Muscle layer of duodenum (tissue), 2 donors: ENCODE results near the gene RINT1.

Experiments used
- H3K27ac ChIP-seq: one replicate; pipeline ENCODE4 v1.7.0; 2013; ENCODE audit warnings: mild to moderate bottlenecking, low read length
- H3K27me3 ChIP-seq: one replicate; pipeline ENCODE4 v1.7.0; 2013; ENCODE audit warnings: low read depth, mild to moderate bottlenecking, control low read depth, low read length
- H3K36me3 ChIP-seq, 2 donors: one replicate each; pipeline ENCODE4 v1.7.0; 2013; ENCODE audit warnings: low read length in 2 of 2, control low read depth in 1 of 2, mild to moderate bottlenecking in 1 of 2; ENCODE audit not compliant: insufficient read depth in 2 of 2, control insufficient read depth in 1 of 2
- H3K4me1 ChIP-seq, 2 donors: one replicate each; pipeline ENCODE4 v1.7.0; 2013; ENCODE audit warnings: low read length in 2 of 2, mild to moderate bottlenecking in 2 of 2, control low read depth in 1 of 2, moderate library complexity in 1 of 2; ENCODE audit not compliant: insufficient read depth in 2 of 2, control insufficient read depth in 1 of 2
- H3K4me3 ChIP-seq, 2 donors: one replicate each; pipeline ENCODE4 v1.7.0; 2013; ENCODE audit warnings: low read length in 2 of 2, low read depth in 1 of 2, mild to moderate bottlenecking in 1 of 2
- H3K9me3 ChIP-seq, 2 donors: one replicate each; pipeline ENCODE4 v1.7.0; 2013; ENCODE audit warnings: low read length in 2 of 2, control low read depth in 1 of 2, mild to moderate bottlenecking in 1 of 2; ENCODE audit not compliant: control insufficient read depth in 1 of 2
- donor health status: healthy.

RINT1 gene

GRCh38 chr7:105531792-105532671 is at the start of gene RINT1:
RINT1 (plus strand) TSS chr7:105532201; CDS start chr7:105532316, 115 bp downstream.
- Histone ChIP-seq H3K4me3 (peak within 1 kb of the TSS; percentile 99 to 100), H3K27me3 (no peaks in the 10 kb centered on the region), H3K9me3 (no peaks in the 10 kb centered on the region), H3K27ac (peak within 1 kb of the TSS; percentile 90), H3K4me1 (peaks cover 13 to 14% of the 10 kb centered on the region in 2 donors), H3K36me3 (peaks cover 0 to 2% of the 10 kb centered on the region in 2 donors)

- Histone ChIP-seq H3K27me3 (no peaks in the 10 kb centered on the region), H3K4me3 (no peak overlapping the region), H3K36me3 (peaks cover 0 to 6% of the 10 kb centered on the region in 2 donors), H3K4me1 (no peaks in the 10 kb centered on the region), H3K27ac (no peak overlapping the region), H3K9me3 (no peaks in the 10 kb centered on the region)
These were observed 44.1 kb upstream of the RINT1 start for GRCh38 chr7:105487579-105488571.

- no peaks in the 10 kb centered on the region for H3K27me3 ChIP-seq
- no peak overlapping the region for H3K27ac ChIP-seq
- peaks cover 0 to 6% of the 10 kb centered on the region in 2 donors for H3K36me3 ChIP-seq
- no peak overlapping the region for H3K4me3 ChIP-seq
- H3K9me3 ChIP-seq = no peaks in the 10 kb centered on the region
- H3K4me1 ChIP-seq = no peaks in the 10 kb centered on the region
These were observed 42.6 kb upstream of the RINT1 start for GRCh38 chr7:105489409-105489808.

GRCh38 chr7:105493196-105493922 is 38.6 kb upstream of the RINT1 start:
- Histone ChIP-seq H3K9me3 (no peaks in the 10 kb centered on the region), H3K4me1 (no peaks in the 10 kb centered on the region), H3K27me3 (no peaks in the 10 kb centered on the region), H3K4me3 (peak overlapping the region in 1 of 2 donors; percentile 12), H3K27ac (peak overlapping the region; percentile 2), H3K36me3 (peaks cover 0 to 3% of the 10 kb centered on the region in 2 donors)

GRCh38 chr7:105493923-105494315 is 38.1 kb upstream of the RINT1 start:
- Histone ChIP-seq H3K27me3 (no peaks in the 10 kb centered on the region), H3K36me3 (peaks cover 0 to 3% of the 10 kb centered on the region in 2 donors), H3K4me1 (no peaks in the 10 kb centered on the region), H3K27ac (peak overlapping the region; percentile 2), H3K4me3 (peak overlapping the region in 1 of 2 donors; percentile 12), H3K9me3 (no peaks in the 10 kb centered on the region)

- no peaks in the 10 kb centered on the region for H3K27me3 ChIP-seq
- H3K4me3 ChIP-seq = no peak overlapping the region
- H3K27ac ChIP-seq = no peak overlapping the region
- no peaks in the 10 kb centered on the region for H3K9me3 ChIP-seq
- H3K4me1 ChIP-seq = no peaks in the 10 kb centered on the region
- peaks cover 0 to 7% of the 10 kb centered on the region in 2 donors for H3K36me3 ChIP-seq
These were observed 35.5 kb upstream of the RINT1 start for GRCh38 chr7:105496521-105496920.

- Histone ChIP-seq H3K4me1 (no peaks in the 10 kb centered on the region), H3K27me3 (no peaks in the 10 kb centered on the region), H3K36me3 (peaks cover 1 to 8% of the 10 kb centered on the region in 2 donors)
These were observed 35.0 kb upstream of the RINT1 start for GRCh38 chr7:105497016-105497415.

GRCh38 chr7:105502173-105502572 is 29.8 kb upstream of the RINT1 start:
- H3K4me1 ChIP-seq = no peaks in the 10 kb centered on the region
- H3K9me3 ChIP-seq = no peaks in the 10 kb centered on the region
- H3K27ac ChIP-seq = no peak overlapping the region
- H3K36me3 ChIP-seq = peaks cover 5 to 17% of the 10 kb centered on the region in 2 donors
- H3K27me3 ChIP-seq = no peaks in the 10 kb centered on the region
- H3K4me3 ChIP-seq = no peak overlapping the region

More at GRCh38 chr7:105497016-105497415, 35.0 kb upstream of the RINT1 start:
- H3K9me3 ChIP-seq = no peaks in the 10 kb centered on the region
- H3K27ac ChIP-seq = no peak overlapping the region
- no peak overlapping the region for H3K4me3 ChIP-seq

- H3K36me3 ChIP-seq = peaks cover 0 to 6% of the 10 kb centered on the region in 2 donors
These were observed 19.6 kb upstream of the RINT1 start for GRCh38 chr7:105512415-105512814.

GRCh38 chr7:105512926-105513526 is 19.0 kb upstream of the RINT1 start:
- Histone ChIP-seq H3K9me3 (no peaks in the 10 kb centered on the region), H3K27ac (no peak overlapping the region), H3K27me3 (no peaks in the 10 kb centered on the region), H3K4me3 (no peak overlapping the region), H3K36me3 (peaks cover 0 to 2% of the 10 kb centered on the region in 2 donors), H3K4me1 (no peaks in the 10 kb centered on the region)

More at GRCh38 chr7:105512415-105512814, 19.6 kb upstream of the RINT1 start:
- H3K9me3 ChIP-seq = no peaks in the 10 kb centered on the region
- H3K27me3 ChIP-seq = no peaks in the 10 kb centered on the region
- H3K4me1 ChIP-seq = no peaks in the 10 kb centered on the region
- H3K27ac ChIP-seq = no peak overlapping the region
- no peak overlapping the region for H3K4me3 ChIP-seq
